Caco-2 (cell line): Measurements from ENCODE around the gene MBOAT2. TPM values are rescaled to one million over a fixed set of nuclear protein-coding genes. Genes with fewer than 3 reads are reported as not detected.

Source experiments
- BruUV-seq: library from RNA; stranded (reverse); fragments of 400-500 nt; replicated peaks from 2 replicates; lab custom pipeline; 2021; lab: Mats Ljungman, UMichigan
- CTCF ChIA-PET: fragments of 300-600 bp; sonication (Branson Sonifier 250); formaldehyde crosslinking; loops from one replicate; lab custom pipeline; 2022; ENCODE audit warnings: antibody characterized with exemption; lab: Charles Lee
- POLR2A ChIA-PET: fragments of 300-600 bp; sonication (Branson Sonifier 250); formaldehyde crosslinking; loops from one replicate; lab custom pipeline; 2022; ENCODE audit warnings: antibody characterized with exemption; lab: Charles Lee
- DNase-seq, 2 experiments: peaks; one replicate each; pipeline versions ENCODE4 v3.0.0 to v3.0.0-alpha.2; 2020 to 2022
- H3K27me3 ChIP-seq: replicated peaks from 2 replicates; pipeline ENCODE4 v1.6.0; 2011; ENCODE audit warnings: low read length; ENCODE audit not compliant: control insufficient read depth, insufficient read depth
- H3K36me3 ChIP-seq: 2 replicates; pipeline ENCODE4 v1.5.1; 2011; ENCODE audit warnings: low read length; ENCODE audit not compliant: control insufficient read depth, insufficient read depth
- H3K4me1 ChIP-seq: fragments of 250-450 bp; sonication (Bioruptor Pico); 2 replicates; pipeline ENCODE4 v1.5.1; 2020; ENCODE audit warnings: mild to moderate bottlenecking
- H3K4me3 ChIP-seq: 2 replicates; pipeline ENCODE4 v1.5.1; 2011; ENCODE audit warnings: low read depth, mild to moderate bottlenecking, control low read depth, low read length
- H3K9me3 ChIP-seq: fragments of 250-450 bp; sonication (Bioruptor Pico); 2 replicates; pipeline ENCODE4 v1.5.1; 2020; ENCODE audit warnings: mild to moderate bottlenecking, moderate library complexity
- H3K27ac Mint-ChIP-seq: one replicate; pipeline ENCODE4 v1.8.0; 2022; ENCODE audit warnings: mixed read lengths; ENCODE audit not compliant: unreplicated experiment
- H3K27me3 Mint-ChIP-seq: one replicate; pipeline ENCODE4 v1.8.0; 2022; ENCODE audit warnings: mixed read lengths; ENCODE audit not compliant: insufficient read depth, unreplicated experiment
- H3K36me3 Mint-ChIP-seq: one replicate; pipeline ENCODE4 v1.8.0; 2022; ENCODE audit warnings: mild to moderate bottlenecking, mixed read lengths; ENCODE audit not compliant: insufficient read depth, unreplicated experiment
- H3K4me1 Mint-ChIP-seq: one replicate; pipeline ENCODE4 v1.8.0; 2022; ENCODE audit warnings: low read depth, mixed read lengths; ENCODE audit not compliant: unreplicated experiment
- H3K4me3 Mint-ChIP-seq: one replicate; pipeline ENCODE4 v1.8.0; 2022; ENCODE audit warnings: mild to moderate bottlenecking, moderate library complexity, mixed read lengths; ENCODE audit not compliant: unreplicated experiment
- H3K9me3 Mint-ChIP-seq: one replicate; pipeline ENCODE4 v1.8.0; 2022; ENCODE audit warnings: mixed read lengths; ENCODE audit not compliant: unreplicated experiment
- intact Hi-C: fragments of 100-400 bp; cut with micrococcal nuclease; formaldehyde crosslinking; loops from one replicate; pipeline ENCODE4 v1.10.0; 2022; ENCODE audit not compliant: unreplicated experiment
- total RNA-seq: library from RNA; stranded (reverse); gene quantifications from 2 replicates; pipeline ENCODE4 v1.2.3, GENCODE V29; 2022
- TF ChIP-seq, protein P1 (sequence below), 2 experiments: fragments of 200-600 bp in 1 of 2; IDR thresholded peaks; 1 replicate in 1 of 2; 2 replicates in 1 of 2; pipeline versions ENCODE4 v1.5.1 to v1.8.0; 2011 to 2022; ENCODE audit warnings: antibody characterized with exemption in 1 of 2, control low read depth in 1 of 2, inconsistent platforms in 1 of 2, low read depth in 1 of 2, low read length in 1 of 2, mild to moderate bottlenecking in 1 of 2, moderate library complexity in 1 of 2; ENCODE audit not compliant: insufficient read depth in 1 of 2, severe bottlenecking in 1 of 2, unreplicated experiment in 1 of 2

Gene MBOAT2
- total RNA-seq, 1 experiment from 2014 or later: 12.6 TPM

DNA sequence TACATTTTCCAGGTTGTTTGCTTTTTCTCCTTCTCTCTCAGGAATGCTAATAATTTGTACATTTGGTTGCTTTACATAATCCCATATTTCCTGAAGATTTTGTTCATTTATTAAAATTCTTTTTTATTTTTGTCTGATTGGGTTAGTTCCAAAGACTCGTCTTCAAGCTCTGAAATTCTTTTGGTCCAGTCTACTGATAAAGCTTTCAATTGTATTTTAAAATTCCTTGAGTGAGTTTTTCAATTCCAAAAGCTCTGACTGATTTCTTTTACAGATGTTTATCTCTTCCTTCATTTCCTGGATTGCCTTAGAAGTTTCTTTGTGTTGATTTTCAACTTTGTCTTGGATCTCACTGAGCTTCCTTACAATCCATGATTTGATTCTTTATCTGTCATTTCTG lies 50.0 kb downstream of the MBOAT2 start:
- ChIA-PET CTCF (no interaction called here), POLR2A (no interaction called here)
- Mint-ChIP-seq H3K4me1 (no peaks in the 10 kb centered on the region), H3K27me3 (no peaks in the 10 kb centered on the region), H3K36me3 (no peaks in the 10 kb centered on the region), H3K4me3 (no peak overlapping the region), H3K27ac (no peak overlapping the region), H3K9me3 (peaks cover 37% of the 10 kb centered on the region)
- H3K27me3 ChIP-seq: no peaks in the 10 kb centered on the region
- no peaks in the 10 kb centered on the region for H3K36me3 ChIP-seq
- TF ChIP-seq, protein P1, sequence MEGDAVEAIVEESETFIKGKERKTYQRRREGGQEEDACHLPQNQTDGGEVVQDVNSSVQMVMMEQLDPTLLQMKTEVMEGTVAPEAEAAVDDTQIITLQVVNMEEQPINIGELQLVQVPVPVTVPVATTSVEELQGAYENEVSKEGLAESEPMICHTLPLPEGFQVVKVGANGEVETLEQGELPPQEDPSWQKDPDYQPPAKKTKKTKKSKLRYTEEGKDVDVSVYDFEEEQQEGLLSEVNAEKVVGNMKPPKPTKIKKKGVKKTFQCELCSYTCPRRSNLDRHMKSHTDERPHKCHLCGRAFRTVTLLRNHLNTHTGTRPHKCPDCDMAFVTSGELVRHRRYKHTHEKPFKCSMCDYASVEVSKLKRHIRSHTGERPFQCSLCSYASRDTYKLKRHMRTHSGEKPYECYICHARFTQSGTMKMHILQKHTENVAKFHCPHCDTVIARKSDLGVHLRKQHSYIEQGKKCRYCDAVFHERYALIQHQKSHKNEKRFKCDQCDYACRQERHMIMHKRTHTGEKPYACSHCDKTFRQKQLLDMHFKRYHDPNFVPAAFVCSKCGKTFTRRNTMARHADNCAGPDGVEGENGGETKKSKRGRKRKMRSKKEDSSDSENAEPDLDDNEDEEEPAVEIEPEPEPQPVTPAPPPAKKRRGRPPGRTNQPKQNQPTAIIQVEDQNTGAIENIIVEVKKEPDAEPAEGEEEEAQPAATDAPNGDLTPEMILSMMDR (IDR thresholded peaks at IDR 0.05; ENCODE audit: insufficient read depth in 1 of 2, low read depth in 1 of 2, low read length in 1 of 2, severe bottlenecking in 1 of 2, unreplicated experiment in 1 of 2): no peak
- no peak for DNase-seq
- no peak overlapping the region for H3K4me3 ChIP-seq
- BruUV-seq: no TSS peak
- intact Hi-C loops: no loop called here
- no peaks in the 10 kb centered on the region for H3K4me1 ChIP-seq
- peaks cover 15% of the 10 kb centered on the region for H3K9me3 ChIP-seq

DNA sequence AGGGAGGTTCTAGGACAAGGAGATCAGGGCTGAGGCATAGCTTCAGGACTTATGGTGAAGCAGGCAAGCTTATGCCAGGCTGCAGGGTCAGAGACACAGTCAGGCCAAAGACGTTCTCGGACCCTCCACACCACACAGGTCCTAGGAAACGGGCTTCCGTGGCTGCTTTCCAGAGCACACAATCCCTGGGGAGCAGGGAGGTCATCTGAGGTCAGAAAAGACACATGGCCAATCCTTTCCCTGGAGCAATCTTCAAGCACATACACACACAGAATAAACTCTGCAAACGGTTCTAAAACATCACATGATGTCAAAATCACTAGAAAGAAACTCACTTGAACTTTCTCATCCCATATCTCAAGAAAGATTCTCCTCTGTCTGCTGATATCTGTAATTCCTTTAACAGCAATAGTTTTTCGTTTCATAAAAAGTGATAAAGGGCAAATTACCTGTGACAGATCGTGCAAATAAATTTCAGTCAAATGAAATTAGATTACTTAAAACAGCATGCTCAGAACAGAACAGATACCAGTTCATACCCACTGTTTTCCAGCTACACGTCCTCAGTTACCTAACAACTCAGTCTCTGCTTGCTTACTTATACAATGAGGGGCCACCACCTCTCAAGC lies 63.9 kb downstream of the MBOAT2 start:
- no TSS peak for BruUV-seq
- CTCF ChIA-PET: no interaction called here
- H3K27ac Mint-ChIP-seq: no peak overlapping the region

DNA sequence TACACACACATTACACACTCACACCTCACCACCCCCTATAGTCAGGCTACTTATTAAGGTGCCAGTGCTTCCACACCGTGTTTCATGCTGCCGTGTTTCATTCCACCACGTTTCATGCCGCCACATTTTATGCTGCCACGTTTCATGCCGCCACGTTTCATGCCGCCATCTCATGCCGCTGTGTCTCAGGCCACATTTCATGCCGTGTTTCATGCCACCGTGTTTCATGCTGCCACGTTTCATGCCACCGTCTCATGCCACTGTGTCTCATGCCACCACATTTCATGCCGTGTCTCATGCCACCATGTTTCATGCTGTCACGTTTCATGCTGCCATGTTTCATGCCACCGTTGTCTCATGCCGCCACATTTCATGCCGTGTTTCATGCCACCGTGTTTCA lies 65.1 kb downstream of the MBOAT2 start:
- H3K36me3 Mint-ChIP-seq: no peaks in the 10 kb centered on the region
- no peaks in the 10 kb centered on the region for H3K4me1 ChIP-seq
- DNase-seq: no peak
- H3K4me3 ChIP-seq: no peak overlapping the region
- ChIA-PET CTCF (no interaction called here), POLR2A (no interaction called here)
- H3K9me3 ChIP-seq: no peaks in the 10 kb centered on the region
- no peak overlapping the region for H3K27ac Mint-ChIP-seq
- H3K4me1 Mint-ChIP-seq: no peaks in the 10 kb centered on the region
- no peaks in the 10 kb centered on the region for H3K27me3 ChIP-seq
- no peaks in the 10 kb centered on the region for H3K9me3 Mint-ChIP-seq
- no TSS peak for BruUV-seq
- intact Hi-C loops: no loop called here
- TF ChIP-seq, protein P1 (IDR thresholded peaks at IDR 0.05; ENCODE audit: insufficient read depth in 1 of 2, low read depth in 1 of 2, low read length in 1 of 2, severe bottlenecking in 1 of 2, unreplicated experiment in 1 of 2): no peak
- H3K27me3 Mint-ChIP-seq: no peaks in the 10 kb centered on the region
- H3K36me3 ChIP-seq: no peaks in the 10 kb centered on the region
- no peak overlapping the region for H3K4me3 Mint-ChIP-seq

More for the DNA sequence above, 63.9 kb downstream of the MBOAT2 start:
- H3K4me3 ChIP-seq: no peak overlapping the region
- H3K4me3 Mint-ChIP-seq: no peak overlapping the region
- H3K9me3 ChIP-seq: no peaks in the 10 kb centered on the region
- intact Hi-C loops: no loop called here
- no peaks in the 10 kb centered on the region for H3K4me1 Mint-ChIP-seq
- no peak for DNase-seq
- no peaks in the 10 kb centered on the region for H3K4me1 ChIP-seq
- POLR2A ChIA-PET: no interaction called here
- H3K36me3 Mint-ChIP-seq: no peaks in the 10 kb centered on the region
- TF ChIP-seq, protein P1 (IDR thresholded peaks at IDR 0.05; ENCODE audit: insufficient read depth in 1 of 2, low read depth in 1 of 2, low read length in 1 of 2, severe bottlenecking in 1 of 2, unreplicated experiment in 1 of 2): no peak
- no peaks in the 10 kb centered on the region for H3K36me3 ChIP-seq
- no peaks in the 10 kb centered on the region for H3K27me3 Mint-ChIP-seq
- no peaks in the 10 kb centered on the region for H3K27me3 ChIP-seq
- no peaks in the 10 kb centered on the region for H3K9me3 Mint-ChIP-seq
